Esophagus muscularis mucosa (tissue), 4 donors: ENCODE data around the gene POU3F1. TPM values are rescaled to one million over a fixed set of nuclear protein-coding genes. Genes with fewer than 3 reads are reported as not detected.

Source experiments
- DNase-seq: peaks from one replicate; pipeline ENCODE4 v3.0.0-alpha.2; 2017; ENCODE audit errors: extremely low spot score
- H3K27ac ChIP-seq, 4 donors: fragments of 200-600 bp; sonication (generic); replicated peaks in 1 of 4; 1 replicate in 3 of 4; 2 replicates in 1 of 4; pipeline ENCODE4 v1.5.1; 2016 to 2019; ENCODE audit warnings: mild to moderate bottlenecking in 1 of 4
- H3K27me3 ChIP-seq, 4 donors: fragments of 200-600 bp; sonication (generic); one replicate each; pipeline versions ENCODE4 v1.5.1 to v1.6.0; 2016 to 2019
- H3K36me3 ChIP-seq, 4 donors: fragments of 200-600 bp; sonication (generic); one replicate each; pipeline ENCODE4 v1.5.1; 2016 to 2019
- H3K4me1 ChIP-seq, 4 donors: fragments of 200-600 bp; sonication (generic); one replicate each; pipeline ENCODE4 v1.5.1; 2016 to 2019
- H3K4me3 ChIP-seq, 4 donors: fragments of 200-600 bp; sonication (generic); 1 replicate in 2 of 4; 2 replicates in 2 of 4; pipeline ENCODE4 v1.5.1; 2016 to 2019; ENCODE audit warnings: mild to moderate bottlenecking in 4 of 4, moderate library complexity in 1 of 4
- H3K9me3 ChIP-seq, 4 donors: fragments of 200-600 bp; sonication (generic); 1 replicate in 3 of 4; 2 replicates in 1 of 4; pipeline ENCODE4 v1.5.1; 2016 to 2019
- EP300 ChIP-seq: sonication (generic); formaldehyde crosslinking; IDR thresholded peaks from one replicate; pipeline ENCODE4 v1.6.1; 2017; ENCODE audit warnings: antibody characterized with exemption
- POLR2A ChIP-seq: fragments of 450-650 bp; IDR thresholded peaks from one replicate; pipeline ENCODE4 v1.6.1; 2017; ENCODE audit warnings: antibody characterized with exemption, moderate library complexity, mild to moderate bottlenecking, low read depth
- POLR2AphosphoS5 ChIP-seq, 2 donors: sonication (generic); formaldehyde crosslinking; IDR thresholded peaks; one replicate each; pipeline ENCODE4 v1.6.1; 2017; ENCODE audit warnings: antibody characterized with exemption in 2 of 2
- WGBS: methylation state at CpG from one replicate; pipeline ENCODE4 v1.1.5; 2018; 5-methylcytosine and 5-hydroxymethylcytosine counted together
- intact Hi-C: fragments of 100-400 bp; cut with DNase I; formaldehyde crosslinking; loops from one replicate; pipeline ENCODE4 v1.15.1; 2023
- total RNA-seq, 4 donors: library from RNA; depleted of rRNA; stranded (reverse); fragments of >200 nt; gene quantifications; one replicate each; pipeline versions ENCODE4 v1.1.0 to v1.2.1, GENCODE V29; 2016
- TF ChIP-seq, protein P1 (sequence below), 3 experiments: fragments of 200-600 bp in 2 of 3; fragments of 450-650 bp in 1 of 3; sonication (generic) in 2 of 3; IDR thresholded peaks; one replicate each; pipeline ENCODE4 v1.5.1; 2017 to 2019; ENCODE audit warnings: antibody characterized with exemption in 3 of 3, mild to moderate bottlenecking in 2 of 3, moderate library complexity in 1 of 3

The POU3F1 gene
- total RNA-seq, 4 donors from 2014 or later: 0.29 to 1.3 (median 0.33) TPM; not detected in 1

DNA sequence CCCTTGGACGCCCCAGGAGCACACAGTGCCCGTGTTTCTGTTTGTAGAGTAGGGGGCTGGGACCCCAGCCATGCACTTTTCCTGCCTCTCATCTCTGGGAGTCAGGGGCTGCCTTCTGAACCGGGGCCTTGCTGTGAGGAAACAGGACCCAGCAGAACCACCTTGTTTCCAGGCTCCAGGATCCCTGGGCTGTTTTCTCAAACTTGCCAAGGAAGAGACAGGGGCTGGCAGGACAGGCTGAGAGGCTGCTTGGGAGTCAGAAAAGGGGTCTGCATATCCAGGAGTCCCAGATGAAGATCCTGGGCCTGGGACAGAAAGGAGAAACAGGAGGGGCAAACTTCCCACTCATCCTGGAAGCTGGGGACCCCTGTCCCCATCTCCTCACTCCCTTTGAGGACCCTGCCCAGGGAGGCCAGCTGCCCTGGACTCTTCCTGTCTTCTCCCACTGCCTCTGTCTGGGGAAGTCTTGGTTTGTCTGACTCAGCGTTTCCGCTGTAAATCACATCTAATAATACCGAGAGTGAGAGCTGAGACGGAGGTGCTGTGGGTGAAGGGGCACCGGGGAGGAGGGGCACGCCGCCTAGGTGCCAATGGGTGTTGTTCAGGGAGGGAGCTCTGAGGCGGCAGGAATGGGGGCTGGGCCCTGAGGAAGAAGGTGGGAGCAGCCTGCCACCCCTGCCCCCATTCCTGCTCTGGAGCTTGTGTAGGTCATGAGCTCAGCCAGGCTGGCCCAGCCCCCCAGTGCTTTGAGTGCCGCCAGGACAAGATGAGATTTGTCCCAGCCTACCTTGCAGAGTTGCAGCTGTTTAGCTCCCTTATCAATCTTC lies 16.7 kb downstream of the POU3F1 start:
- intact Hi-C loops: loop anchor here (10.0 kb wide), 1 partner anchor 805 kb away; no protein-coding TSS in a partner anchor
- Histone ChIP-seq H3K4me1 (peaks cover 27 to 32% (median 28%) of the 10 kb centered on the region in 4 donors), H3K4me3 (peak overlapping the region; percentile 2 to 20 (median 10)), H3K9me3 (no peaks in the 10 kb centered on the region), H3K27me3 (peaks cover 0 to 3% (median 0%) of the 10 kb centered on the region in 4 donors), H3K36me3 (peaks cover 12 to 26% (median 25%) of the 10 kb centered on the region in 4 donors), H3K27ac (peak overlapping the region in 2 of 4 donors; percentile 3 to 32)
- TF ChIP-seq POLR2AphosphoS5 (IDR thresholded peaks at IDR 0.05): peak in 1 of 2 donors; percentile 1
- TF ChIP-seq, protein P1, sequence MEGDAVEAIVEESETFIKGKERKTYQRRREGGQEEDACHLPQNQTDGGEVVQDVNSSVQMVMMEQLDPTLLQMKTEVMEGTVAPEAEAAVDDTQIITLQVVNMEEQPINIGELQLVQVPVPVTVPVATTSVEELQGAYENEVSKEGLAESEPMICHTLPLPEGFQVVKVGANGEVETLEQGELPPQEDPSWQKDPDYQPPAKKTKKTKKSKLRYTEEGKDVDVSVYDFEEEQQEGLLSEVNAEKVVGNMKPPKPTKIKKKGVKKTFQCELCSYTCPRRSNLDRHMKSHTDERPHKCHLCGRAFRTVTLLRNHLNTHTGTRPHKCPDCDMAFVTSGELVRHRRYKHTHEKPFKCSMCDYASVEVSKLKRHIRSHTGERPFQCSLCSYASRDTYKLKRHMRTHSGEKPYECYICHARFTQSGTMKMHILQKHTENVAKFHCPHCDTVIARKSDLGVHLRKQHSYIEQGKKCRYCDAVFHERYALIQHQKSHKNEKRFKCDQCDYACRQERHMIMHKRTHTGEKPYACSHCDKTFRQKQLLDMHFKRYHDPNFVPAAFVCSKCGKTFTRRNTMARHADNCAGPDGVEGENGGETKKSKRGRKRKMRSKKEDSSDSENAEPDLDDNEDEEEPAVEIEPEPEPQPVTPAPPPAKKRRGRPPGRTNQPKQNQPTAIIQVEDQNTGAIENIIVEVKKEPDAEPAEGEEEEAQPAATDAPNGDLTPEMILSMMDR (IDR thresholded peaks at IDR 0.05): no peak
- WGBS: 9% methylated on average over 10 of the region's 12 CpGs
- DNase-seq: no peak

DNA sequence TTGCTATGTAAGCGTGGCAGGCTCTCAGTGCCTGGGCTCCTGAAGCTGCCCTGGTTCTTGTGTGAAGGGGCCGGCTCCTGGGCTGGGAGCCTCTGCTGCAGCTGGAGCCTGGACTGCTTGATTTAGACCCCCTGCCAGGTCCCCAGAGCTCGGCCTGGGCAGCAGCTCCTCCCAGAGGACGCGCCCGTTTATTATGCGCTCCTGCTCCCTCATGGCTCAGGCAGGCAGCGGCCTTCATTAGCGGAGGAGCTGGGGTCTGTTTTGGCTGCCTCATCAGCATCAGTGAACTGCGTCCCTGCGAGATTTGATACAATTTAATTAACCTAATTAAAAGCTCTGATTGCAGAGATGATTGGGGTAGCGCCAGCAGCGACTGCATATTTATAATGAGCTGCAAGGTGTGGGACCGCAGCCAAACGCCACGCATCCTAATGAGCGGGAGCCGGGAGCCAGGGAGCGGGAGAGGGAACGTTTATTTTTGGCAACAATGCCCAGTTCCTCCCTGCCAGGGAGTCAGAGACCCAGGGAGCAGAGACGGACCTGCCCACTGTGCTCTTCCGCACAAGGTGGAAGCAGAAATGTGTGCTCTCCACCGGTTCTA lies 17.4 kb downstream of the POU3F1 start:
- H3K4me3 ChIP-seq: peak overlapping the region; percentile 2 to 20 (median 10)
- DNase-seq: no peak
- no peaks in the 10 kb centered on the region for H3K27me3 ChIP-seq
- TF ChIP-seq POLR2AphosphoS5 (IDR thresholded peaks at IDR 0.05) (peak in 1 of 2 donors; percentile 12), POLR2A (no peak)
- peaks cover 17 to 32% (median 31%) of the 10 kb centered on the region in 4 donors for H3K36me3 ChIP-seq
- peak overlapping the region in 2 of 4 donors; percentile 3 to 32 for H3K27ac ChIP-seq
- peaks cover 27 to 32% (median 28%) of the 10 kb centered on the region in 4 donors for H3K4me1 ChIP-seq
- H3K9me3 ChIP-seq: no peaks in the 10 kb centered on the region
- WGBS: 18% methylated on average over 12 of the region's 23 CpGs
- intact Hi-C loops: no loop called here

DNA sequence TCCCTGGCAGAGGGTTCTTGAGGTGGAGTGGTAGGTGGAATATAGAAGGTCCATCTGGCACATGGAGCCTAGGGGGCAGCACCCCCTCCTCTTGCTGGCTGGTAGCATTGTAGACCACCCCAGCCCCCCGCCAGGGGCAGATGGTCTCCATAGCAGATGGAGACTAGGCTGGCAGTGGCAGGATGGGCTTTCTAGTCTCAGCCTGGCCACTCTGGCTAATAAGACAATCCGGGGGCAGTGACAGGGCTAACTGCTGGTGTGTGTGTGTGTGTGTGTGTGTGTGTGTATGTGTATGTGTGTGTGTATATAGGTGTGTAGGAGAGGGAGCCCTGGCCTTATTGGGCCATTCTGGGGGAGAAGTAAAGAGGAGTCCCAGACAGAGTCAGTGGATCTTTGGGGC lies 17.9 kb downstream of the POU3F1 start:
- no peak for DNase-seq
- 50% methylated on average over 1 of the region's 2 CpGs for WGBS
- Histone ChIP-seq H3K9me3 (no peaks in the 10 kb centered on the region), H3K27ac (no peak overlapping the region), H3K4me1 (peaks cover 27 to 32% (median 28%) of the 10 kb centered on the region in 4 donors), H3K36me3 (peaks cover 22 to 37% (median 36%) of the 10 kb centered on the region in 4 donors), H3K4me3 (no peak overlapping the region), H3K27me3 (no peaks in the 10 kb centered on the region)
- intact Hi-C loops: no loop called here
- TF ChIP-seq, protein P1 (IDR thresholded peaks at IDR 0.05): no peak
- TF ChIP-seq EP300 (no peak), POLR2A (no peak), POLR2AphosphoS5 (IDR thresholded peaks at IDR 0.05) (no peak)

DNA sequence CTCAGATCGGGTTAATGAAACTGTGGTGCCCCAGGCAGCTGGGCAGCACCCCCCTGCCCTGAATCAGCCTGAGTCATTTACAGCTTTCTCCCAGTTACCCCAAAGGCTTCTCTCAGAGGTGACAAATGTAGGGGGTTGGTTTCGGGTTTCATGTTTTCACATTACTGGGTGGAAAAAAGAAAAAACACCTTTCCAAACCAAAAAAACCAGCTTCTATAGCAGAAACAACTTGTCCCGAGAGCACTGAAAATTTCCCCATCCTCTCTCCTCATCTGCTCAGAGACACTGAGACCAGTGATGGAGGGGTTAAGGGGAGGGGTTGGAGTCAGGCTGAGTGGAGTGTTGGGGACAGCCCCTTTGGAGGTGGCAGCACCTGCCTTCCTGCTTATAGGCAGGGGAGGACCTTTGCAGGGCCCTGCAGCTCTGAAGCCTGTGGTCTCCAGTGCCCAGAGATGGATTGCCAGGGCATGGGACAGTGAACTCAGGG lies 18.4 kb downstream of the POU3F1 start:
- DNase-seq: no peak
- 79% methylated on average over 3 of the region's 3 CpGs for WGBS
- Histone ChIP-seq H3K4me1 (peaks cover 27 to 32% (median 28%) of the 10 kb centered on the region in 4 donors), H3K9me3 (no peaks in the 10 kb centered on the region), H3K4me3 (no peak overlapping the region), H3K27me3 (no peaks in the 10 kb centered on the region), H3K36me3 (peaks cover 26 to 42% (median 41%) of the 10 kb centered on the region in 4 donors), H3K27ac (no peak overlapping the region)
- intact Hi-C loops: no loop called here
- no peak for TF ChIP-seq POLR2A
- TF ChIP-seq, protein P1 (IDR thresholded peaks at IDR 0.05): no peak
- no peak for TF ChIP-seq EP300
- no peak for TF ChIP-seq POLR2AphosphoS5 (IDR thresholded peaks at IDR 0.05)
